Fibroblast of the aortic adventitia (primary cell): ENCODE data around the gene DVL2. TPM values are rescaled to one million over a fixed set of nuclear protein-coding genes. Genes with fewer than 3 reads are reported as not detected.

ENCODE experiments used
- DNase-seq: peaks from one replicate; pipeline ENCODE4 v3.0.0-alpha.2; 2010; ENCODE audit warnings: low read depth
- H3K4me3 ChIP-seq: 2 replicates; pipeline ENCODE4 v1.5.1; 2011; ENCODE audit warnings: low read depth, mild to moderate bottlenecking, control low read depth, low read length, moderate library complexity
- total RNA-seq: library from RNA; depleted of rRNA; stranded (reverse); fragments of >200 nt; gene quantifications from 2 replicates; pipeline ENCODE4 v1.2.3, GENCODE V29; 2012; ENCODE audit warnings: low replicate concordance
- TF ChIP-seq, protein P1 (sequence below): IDR thresholded peaks from 2 replicates; pipeline ENCODE4 v1.5.1; 2011; ENCODE audit warnings: mild to moderate bottlenecking, low read length, control low read depth, inconsistent platforms; ENCODE audit not compliant: insufficient read depth

The DVL2 gene
- total RNA-seq, 1 donor, result 67.7 TPM

- TF ChIP-seq, protein P1, sequence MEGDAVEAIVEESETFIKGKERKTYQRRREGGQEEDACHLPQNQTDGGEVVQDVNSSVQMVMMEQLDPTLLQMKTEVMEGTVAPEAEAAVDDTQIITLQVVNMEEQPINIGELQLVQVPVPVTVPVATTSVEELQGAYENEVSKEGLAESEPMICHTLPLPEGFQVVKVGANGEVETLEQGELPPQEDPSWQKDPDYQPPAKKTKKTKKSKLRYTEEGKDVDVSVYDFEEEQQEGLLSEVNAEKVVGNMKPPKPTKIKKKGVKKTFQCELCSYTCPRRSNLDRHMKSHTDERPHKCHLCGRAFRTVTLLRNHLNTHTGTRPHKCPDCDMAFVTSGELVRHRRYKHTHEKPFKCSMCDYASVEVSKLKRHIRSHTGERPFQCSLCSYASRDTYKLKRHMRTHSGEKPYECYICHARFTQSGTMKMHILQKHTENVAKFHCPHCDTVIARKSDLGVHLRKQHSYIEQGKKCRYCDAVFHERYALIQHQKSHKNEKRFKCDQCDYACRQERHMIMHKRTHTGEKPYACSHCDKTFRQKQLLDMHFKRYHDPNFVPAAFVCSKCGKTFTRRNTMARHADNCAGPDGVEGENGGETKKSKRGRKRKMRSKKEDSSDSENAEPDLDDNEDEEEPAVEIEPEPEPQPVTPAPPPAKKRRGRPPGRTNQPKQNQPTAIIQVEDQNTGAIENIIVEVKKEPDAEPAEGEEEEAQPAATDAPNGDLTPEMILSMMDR, result peak; percentile 95
- peak overlapping the region; percentile 59 for H3K4me3 ChIP-seq
- DNase-seq, result peak; percentile 82
These were observed 46.3 kb upstream of the DVL2 start for GRCh38 chr17:7280519-7281073.

DNA sequence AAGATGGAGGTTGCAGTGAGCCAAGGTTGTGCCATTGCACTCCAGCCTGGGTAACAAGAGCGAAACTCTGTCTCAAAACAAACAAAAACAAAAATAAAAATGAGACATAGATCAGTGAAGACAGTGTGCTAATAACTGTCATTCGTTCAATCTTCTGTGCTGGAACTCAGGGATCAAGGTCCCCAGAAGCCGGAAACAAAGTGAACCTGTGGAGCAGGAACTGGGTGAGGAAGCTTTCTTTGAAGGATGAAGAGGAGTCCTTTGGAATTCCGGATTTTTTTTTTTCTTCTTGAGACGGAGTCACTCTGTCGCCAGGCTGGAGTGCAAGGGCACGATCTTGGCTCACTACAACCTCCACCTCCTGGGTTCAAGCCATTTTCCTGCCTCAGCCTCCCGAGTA is 45.1 kb upstream of the DVL2 start:
- no peak overlapping the region for H3K4me3 ChIP-seq
- TF ChIP-seq, protein P1, result no peak
- no peak for DNase-seq

DNA sequence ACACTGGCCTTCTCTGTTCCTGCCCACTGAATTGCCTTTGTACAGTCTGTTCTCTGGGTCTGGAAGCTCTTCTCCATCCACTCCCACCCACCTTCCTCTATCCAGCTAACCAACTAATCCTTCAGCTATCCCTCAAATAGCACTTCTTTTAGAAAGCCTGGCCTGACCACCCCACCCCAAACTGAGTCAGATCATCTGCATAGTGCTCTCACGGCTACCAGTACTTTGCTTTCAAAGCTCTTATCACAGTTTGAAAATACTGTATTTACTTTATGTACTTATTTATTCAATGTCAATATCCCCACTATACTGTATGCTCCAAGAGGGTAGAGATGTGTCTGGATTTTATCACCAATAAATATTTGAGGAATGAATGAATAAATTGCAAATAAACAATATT is 32.5 kb upstream of the DVL2 start:
- H3K4me3 ChIP-seq, result no peak overlapping the region
- DNase-seq, result no peak
- TF ChIP-seq, protein P1, result no peak

- DNase-seq, result no peak
- TF ChIP-seq, protein P1, result no peak
- H3K4me3 ChIP-seq, result no peak overlapping the region
These were observed 29.4 kb upstream of the DVL2 start for GRCh38 chr17:7263801-7264078.

- TF ChIP-seq, protein P1, result no peak
- peak overlapping the region; percentile 22 for H3K4me3 ChIP-seq
- no peak for DNase-seq
These were observed 28.9 kb upstream of the DVL2 start for GRCh38 chr17:7262935-7263800.

GRCh38 chr17:7262192-7262934 is 28.0 kb upstream of the DVL2 start, which contains the start of gene CLDN7:
TSS of gene CLDN7 (minus strand) at chr17:7262478. CDS start at chr17:7262043, 435 bp downstream.
- DNase-seq, result no peak
- TF ChIP-seq, protein P1, result no peak
- peak within 1 kb of the TSS; percentile 22 for H3K4me3 ChIP-seq
